ENCODE results near the gene CAPZB.

DNA sequence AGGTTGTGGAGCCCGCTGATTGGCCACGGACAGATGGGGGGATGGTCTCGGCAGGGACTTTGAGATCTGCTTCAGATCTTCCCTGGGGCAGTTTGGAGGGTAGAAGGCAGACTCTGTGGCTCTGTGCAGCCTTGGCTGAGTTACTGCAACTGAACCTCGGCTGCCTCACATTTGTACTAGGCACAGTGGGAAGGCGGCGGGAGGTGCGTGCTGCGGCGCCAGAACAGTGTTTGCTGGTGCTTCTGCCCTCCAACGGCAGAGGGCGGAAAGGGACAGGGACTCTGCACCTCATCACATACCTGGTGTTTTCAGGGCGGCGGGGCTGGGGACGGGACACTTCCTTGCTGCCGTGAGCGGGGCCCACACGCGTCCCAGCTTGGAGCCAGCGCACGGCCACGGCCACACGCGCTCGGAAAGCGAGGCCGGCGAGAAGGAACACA, 147.0 kb downstream of the CAPZB start:
- TF ChIP-seq, protein P1, sequence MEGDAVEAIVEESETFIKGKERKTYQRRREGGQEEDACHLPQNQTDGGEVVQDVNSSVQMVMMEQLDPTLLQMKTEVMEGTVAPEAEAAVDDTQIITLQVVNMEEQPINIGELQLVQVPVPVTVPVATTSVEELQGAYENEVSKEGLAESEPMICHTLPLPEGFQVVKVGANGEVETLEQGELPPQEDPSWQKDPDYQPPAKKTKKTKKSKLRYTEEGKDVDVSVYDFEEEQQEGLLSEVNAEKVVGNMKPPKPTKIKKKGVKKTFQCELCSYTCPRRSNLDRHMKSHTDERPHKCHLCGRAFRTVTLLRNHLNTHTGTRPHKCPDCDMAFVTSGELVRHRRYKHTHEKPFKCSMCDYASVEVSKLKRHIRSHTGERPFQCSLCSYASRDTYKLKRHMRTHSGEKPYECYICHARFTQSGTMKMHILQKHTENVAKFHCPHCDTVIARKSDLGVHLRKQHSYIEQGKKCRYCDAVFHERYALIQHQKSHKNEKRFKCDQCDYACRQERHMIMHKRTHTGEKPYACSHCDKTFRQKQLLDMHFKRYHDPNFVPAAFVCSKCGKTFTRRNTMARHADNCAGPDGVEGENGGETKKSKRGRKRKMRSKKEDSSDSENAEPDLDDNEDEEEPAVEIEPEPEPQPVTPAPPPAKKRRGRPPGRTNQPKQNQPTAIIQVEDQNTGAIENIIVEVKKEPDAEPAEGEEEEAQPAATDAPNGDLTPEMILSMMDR (conservative IDR thresholded peaks at IDR 0.05 in 1 of 2, IDR thresholded peaks at IDR 0.05 in 1 of 2; ENCODE audit: extremely low read depth in 1 of 2, insufficient read depth in 1 of 2, low read depth in 1 of 2, low read length in 2 of 2): peak; percentile 18 to 52
- TF ChIP-seq EZH2 (IDR thresholded peaks at IDR 0.05; ENCODE audit: borderline replicate concordance, low read length): no peak

All from mammary epithelial cell (primary cell).